Measurements from ENCODE around the gene DNAJC4.

Gene DNAJC4

GRCh38 chr11:64234647-64235379, 4.5 kb downstream of the DNAJC4 start:
- peak overlapping the region in 1 of 2 experiments; percentile 90 for H3K23ac ChIP-seq (ENCODE audit: low read length in 2 of 2)
- peak overlapping the region; percentile 73 for H3K4me2 ChIP-seq (ENCODE audit: low read length, poor library complexity, severe bottlenecking)
- peak overlapping the region; percentile 12 for H2BK5ac ChIP-seq (ENCODE audit: low read depth, low read length, poor library complexity, severe bottlenecking)
- peak; percentile 20 for DNase-seq
- H4K8ac ChIP-seq (ENCODE audit: low read length), result peak overlapping the region; percentile 81
- no peak overlapping the region for H3K27ac ChIP-seq (ENCODE audit: low read length, poor library complexity, severe bottlenecking)
- no peaks in the 10 kb centered on the region for H3K9me3 ChIP-seq (ENCODE audit: control insufficient read depth, low read length)
- peak overlapping the region in 1 of 2 experiments; percentile 85 for H3K14ac ChIP-seq (ENCODE audit: low read length in 2 of 2)
- peak overlapping the region; percentile 78 for H2BK120ac ChIP-seq (ENCODE audit: low read depth, low read length)
- H3K36me3 ChIP-seq (ENCODE audit: control insufficient read depth in 1 of 2, insufficient read depth in 2 of 2, low read depth in 1 of 2, low read length in 2 of 2), result peaks cover 33 to 43% of the 10 kb centered on the region in 2 experiments
- peak overlapping the region; percentile 87 to 91 for H3K4me3 ChIP-seq (ENCODE audit: insufficient read depth in 1 of 2, low read depth in 1 of 2, low read length in 2 of 2)
- no peaks in the 10 kb centered on the region for H3K27me3 ChIP-seq (ENCODE audit: control insufficient read depth in 1 of 2, insufficient read depth in 1 of 2, low read length in 2 of 2)
- peak overlapping the region; percentile 80 for H3K9ac ChIP-seq (ENCODE audit: low read length)
- H2BK15ac ChIP-seq (ENCODE audit: low read depth, poor library complexity, severe bottlenecking), result peak overlapping the region; percentile 74
- H3K4me1 ChIP-seq (ENCODE audit: control insufficient read depth, insufficient read depth, low read depth, low read length), result peaks cover 34% of the 10 kb centered on the region
- peak overlapping the region; percentile 81 for H4K91ac ChIP-seq (ENCODE audit: low read length)
- H2AFZ ChIP-seq (ENCODE audit: low read depth, low read length), result peak overlapping the region; percentile 63
- peak overlapping the region; percentile 24 to 98 for H3K18ac ChIP-seq (ENCODE audit: low read depth in 1 of 2, low read length in 2 of 2)
- H2BK12ac ChIP-seq (ENCODE audit: low read length in 2 of 2), result peak overlapping the region in 1 of 2 experiments; percentile 50
- no peak overlapping the region for H2AK5ac ChIP-seq (ENCODE audit: low read length, severe bottlenecking)
- 4% methylated on average over 43 of the region's 80 CpGs for WGBS
- H3K4ac ChIP-seq (ENCODE audit: low read depth in 1 of 2, low read length in 2 of 2), result peak overlapping the region in 1 of 2 experiments; percentile 90
- peaks cover 40% of the 10 kb centered on the region for H3K79me1 ChIP-seq (replicated peaks; ENCODE audit: low read length, poor library complexity, severe bottlenecking)

- no peak for DNase-seq
- no peak overlapping the region for H3K23ac ChIP-seq (ENCODE audit: low read length in 2 of 2)
- H3K27me3 ChIP-seq (ENCODE audit: control insufficient read depth in 1 of 2, insufficient read depth in 1 of 2, low read length in 2 of 2), result no peaks in the 10 kb centered on the region
- no peak overlapping the region for H2AFZ ChIP-seq (ENCODE audit: low read depth, low read length)
- H3K4me1 ChIP-seq (ENCODE audit: control insufficient read depth, insufficient read depth, low read depth, low read length), result peaks cover 41% of the 10 kb centered on the region
- H2AK5ac ChIP-seq (ENCODE audit: low read length, severe bottlenecking), result no peak overlapping the region
- H2BK15ac ChIP-seq (ENCODE audit: low read depth, poor library complexity, severe bottlenecking), result no peak overlapping the region
- peaks cover 36 to 43% of the 10 kb centered on the region in 2 experiments for H3K36me3 ChIP-seq (ENCODE audit: control insufficient read depth in 1 of 2, insufficient read depth in 2 of 2, low read depth in 1 of 2, low read length in 2 of 2)
- peak overlapping the region; percentile 10 for H4K8ac ChIP-seq (ENCODE audit: low read length)
- peak overlapping the region; percentile 57 for H2BK120ac ChIP-seq (ENCODE audit: low read depth, low read length)
- H2BK12ac ChIP-seq (ENCODE audit: low read length in 2 of 2), result peak overlapping the region in 1 of 2 experiments; percentile 7
- H3K18ac ChIP-seq (ENCODE audit: low read depth in 1 of 2, low read length in 2 of 2), result peak overlapping the region in 1 of 2 experiments; percentile 37
- no peak overlapping the region for H3K4ac ChIP-seq (ENCODE audit: low read depth in 1 of 2, low read length in 2 of 2)
- peak overlapping the region in 1 of 2 experiments; percentile 91 for H3K4me3 ChIP-seq (ENCODE audit: insufficient read depth in 1 of 2, low read depth in 1 of 2, low read length in 2 of 2)
- WGBS, result 95% methylated on average over 10 of the region's 12 CpGs
- peak overlapping the region; percentile 23 for H4K91ac ChIP-seq (ENCODE audit: low read length)
- H3K9ac ChIP-seq (ENCODE audit: low read length), result peak overlapping the region; percentile 80
- H3K79me1 ChIP-seq (replicated peaks; ENCODE audit: low read length, poor library complexity, severe bottlenecking), result peaks cover 46% of the 10 kb centered on the region
- H2BK5ac ChIP-seq (ENCODE audit: low read depth, low read length, poor library complexity, severe bottlenecking), result no peak overlapping the region
- H3K9me3 ChIP-seq (ENCODE audit: control insufficient read depth, low read length), result no peaks in the 10 kb centered on the region
- peak overlapping the region in 1 of 2 experiments; percentile 80 for H3K14ac ChIP-seq (ENCODE audit: low read length in 2 of 2)
- peak overlapping the region; percentile 73 for H3K4me2 ChIP-seq (ENCODE audit: low read length, poor library complexity, severe bottlenecking)
- H3K27ac ChIP-seq (ENCODE audit: low read length, poor library complexity, severe bottlenecking), result no peak overlapping the region
These were observed 5.3 kb downstream of the DNAJC4 start for GRCh38 chr11:64235437-64236161.

DNA sequence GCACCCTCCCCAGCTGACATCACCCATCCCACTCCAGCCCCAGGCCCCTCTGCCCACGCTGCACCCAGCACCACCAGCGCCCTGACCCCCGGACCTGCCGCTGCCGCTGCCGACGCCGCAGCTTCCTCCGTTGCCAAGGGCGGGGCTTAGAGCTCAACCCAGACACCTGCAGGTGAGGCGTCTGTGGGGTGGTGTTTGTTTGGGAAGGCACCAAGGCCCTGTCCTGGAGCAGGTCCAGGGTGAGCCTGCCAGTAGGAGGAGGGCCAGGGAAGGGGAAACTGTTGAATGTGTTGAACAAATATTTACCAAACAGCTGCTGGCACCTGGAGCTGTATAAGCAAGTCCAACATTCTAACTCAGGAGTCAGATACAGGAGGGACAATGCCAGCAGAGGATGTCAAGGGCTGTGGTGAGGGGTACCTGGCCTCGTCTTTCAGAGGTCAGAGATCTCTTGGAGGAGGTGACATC, 7.2 kb downstream of the DNAJC4 start:
- H3K18ac ChIP-seq (ENCODE audit: low read depth in 1 of 2, low read length in 2 of 2), result no peak overlapping the region
- WGBS, result 95% methylated on average over 11 of the region's 12 CpGs
- no peak overlapping the region for H4K8ac ChIP-seq (ENCODE audit: low read length)

DNA sequence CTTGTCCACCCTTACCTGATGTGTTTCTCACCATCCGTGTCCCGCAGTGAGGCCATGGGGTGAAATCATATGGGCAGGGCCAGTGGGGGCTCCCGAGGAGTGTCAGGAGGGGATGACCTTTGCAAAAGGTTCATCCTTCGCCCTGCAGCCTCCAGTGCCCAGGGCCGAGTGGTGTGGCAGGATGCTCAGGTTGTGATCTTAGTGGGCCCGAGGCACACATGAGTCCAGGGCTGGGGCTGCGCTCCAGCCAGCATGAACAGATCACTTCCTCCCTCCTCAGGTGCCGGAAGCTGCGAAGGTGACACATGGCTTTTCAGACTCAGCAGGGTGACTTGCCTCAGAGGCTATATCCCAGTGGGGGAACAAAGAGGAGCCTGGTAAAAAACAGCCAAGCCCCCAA, 7.7 kb downstream of the DNAJC4 start:
- no peak overlapping the region for H3K27ac ChIP-seq (ENCODE audit: low read length, poor library complexity, severe bottlenecking)
- no peak overlapping the region for H3K23ac ChIP-seq (ENCODE audit: low read length in 2 of 2)
- H3K4me2 ChIP-seq (ENCODE audit: low read length, poor library complexity, severe bottlenecking), result no peak overlapping the region
- no peak overlapping the region for H3K9ac ChIP-seq (ENCODE audit: low read length)
- H3K36me3 ChIP-seq (ENCODE audit: control insufficient read depth in 1 of 2, insufficient read depth in 2 of 2, low read depth in 1 of 2, low read length in 2 of 2), result peaks cover 37 to 39% of the 10 kb centered on the region in 2 experiments
- H4K91ac ChIP-seq (ENCODE audit: low read length), result no peak overlapping the region
- H3K9me3 ChIP-seq (ENCODE audit: control insufficient read depth, low read length), result no peaks in the 10 kb centered on the region
- 93% methylated on average over 9 of the region's 9 CpGs for WGBS
- no peak overlapping the region for H3K4me3 ChIP-seq (ENCODE audit: insufficient read depth in 1 of 2, low read depth in 1 of 2, low read length in 2 of 2)
- no peak overlapping the region for H2BK12ac ChIP-seq (ENCODE audit: low read length in 2 of 2)
- peaks cover 38% of the 10 kb centered on the region for H3K79me1 ChIP-seq (replicated peaks; ENCODE audit: low read length, poor library complexity, severe bottlenecking)
- no peak overlapping the region for H3K4ac ChIP-seq (ENCODE audit: low read depth in 1 of 2, low read length in 2 of 2)
- no peak overlapping the region for H4K8ac ChIP-seq (ENCODE audit: low read length)
- DNase-seq, result no peak
- H2BK120ac ChIP-seq (ENCODE audit: low read depth, low read length), result no peak overlapping the region
- H2BK15ac ChIP-seq (ENCODE audit: low read depth, poor library complexity, severe bottlenecking), result no peak overlapping the region
- peaks cover 34% of the 10 kb centered on the region for H3K4me1 ChIP-seq (ENCODE audit: control insufficient read depth, insufficient read depth, low read depth, low read length)
- H3K14ac ChIP-seq (ENCODE audit: low read length in 2 of 2), result no peak overlapping the region
- no peaks in the 10 kb centered on the region for H3K27me3 ChIP-seq (ENCODE audit: control insufficient read depth in 1 of 2, insufficient read depth in 1 of 2, low read length in 2 of 2)
- no peak overlapping the region for H2AK5ac ChIP-seq (ENCODE audit: low read length, severe bottlenecking)
- no peak overlapping the region for H2BK5ac ChIP-seq (ENCODE audit: low read depth, low read length, poor library complexity, severe bottlenecking)
- H2AFZ ChIP-seq (ENCODE audit: low read depth, low read length), result no peak overlapping the region
- H3K18ac ChIP-seq (ENCODE audit: low read depth in 1 of 2, low read length in 2 of 2), result no peak overlapping the region

More for the DNA sequence above, 7.2 kb downstream of the DNAJC4 start:
- peaks cover 32% of the 10 kb centered on the region for H3K4me1 ChIP-seq (ENCODE audit: control insufficient read depth, insufficient read depth, low read depth, low read length)
- no peak overlapping the region for H3K14ac ChIP-seq (ENCODE audit: low read length in 2 of 2)
- H3K79me1 ChIP-seq (replicated peaks; ENCODE audit: low read length, poor library complexity, severe bottlenecking), result peaks cover 37% of the 10 kb centered on the region
- H2AFZ ChIP-seq (ENCODE audit: low read depth, low read length), result no peak overlapping the region
- no peak overlapping the region for H3K4ac ChIP-seq (ENCODE audit: low read depth in 1 of 2, low read length in 2 of 2)
- no peak overlapping the region for H3K4me3 ChIP-seq (ENCODE audit: insufficient read depth in 1 of 2, low read depth in 1 of 2, low read length in 2 of 2)
- H3K9me3 ChIP-seq (ENCODE audit: control insufficient read depth, low read length), result no peaks in the 10 kb centered on the region
- no peak for DNase-seq
- H2BK5ac ChIP-seq (ENCODE audit: low read depth, low read length, poor library complexity, severe bottlenecking), result no peak overlapping the region
- H3K9ac ChIP-seq (ENCODE audit: low read length), result no peak overlapping the region
- no peak overlapping the region for H2AK5ac ChIP-seq (ENCODE audit: low read length, severe bottlenecking)
- peak overlapping the region in 1 of 2 experiments; percentile 28 for H2BK12ac ChIP-seq (ENCODE audit: low read length in 2 of 2)
- no peaks in the 10 kb centered on the region for H3K27me3 ChIP-seq (ENCODE audit: control insufficient read depth in 1 of 2, insufficient read depth in 1 of 2, low read length in 2 of 2)
- H3K23ac ChIP-seq (ENCODE audit: low read length in 2 of 2), result no peak overlapping the region
- peak overlapping the region; percentile 15 for H4K91ac ChIP-seq (ENCODE audit: low read length)
- H3K27ac ChIP-seq (ENCODE audit: low read length, poor library complexity, severe bottlenecking), result no peak overlapping the region
- no peak overlapping the region for H2BK15ac ChIP-seq (ENCODE audit: low read depth, poor library complexity, severe bottlenecking)
- no peak overlapping the region for H3K4me2 ChIP-seq (ENCODE audit: low read length, poor library complexity, severe bottlenecking)
- H2BK120ac ChIP-seq (ENCODE audit: low read depth, low read length), result no peak overlapping the region
- peaks cover 35 to 36% of the 10 kb centered on the region in 2 experiments for H3K36me3 ChIP-seq (ENCODE audit: control insufficient read depth in 1 of 2, insufficient read depth in 2 of 2, low read depth in 1 of 2, low read length in 2 of 2)

All from mesenchymal stem cell (in vitro differentiated cells and primary cell).